T-helper 22 cell (primary cell): ENCODE data around the gene ALPG.
"Not testable (repeated sequence)": the region's sequence is repeated elsewhere in the genome, so short reads cannot be mapped to it uniquely, and the experiment has no call there.

Source experiments
- DNase-seq: peaks from one replicate; pipeline ENCODE4 v3.0.0-alpha.2; 2020; ENCODE audit warnings: low read depth

Gene ALPG

DNA sequence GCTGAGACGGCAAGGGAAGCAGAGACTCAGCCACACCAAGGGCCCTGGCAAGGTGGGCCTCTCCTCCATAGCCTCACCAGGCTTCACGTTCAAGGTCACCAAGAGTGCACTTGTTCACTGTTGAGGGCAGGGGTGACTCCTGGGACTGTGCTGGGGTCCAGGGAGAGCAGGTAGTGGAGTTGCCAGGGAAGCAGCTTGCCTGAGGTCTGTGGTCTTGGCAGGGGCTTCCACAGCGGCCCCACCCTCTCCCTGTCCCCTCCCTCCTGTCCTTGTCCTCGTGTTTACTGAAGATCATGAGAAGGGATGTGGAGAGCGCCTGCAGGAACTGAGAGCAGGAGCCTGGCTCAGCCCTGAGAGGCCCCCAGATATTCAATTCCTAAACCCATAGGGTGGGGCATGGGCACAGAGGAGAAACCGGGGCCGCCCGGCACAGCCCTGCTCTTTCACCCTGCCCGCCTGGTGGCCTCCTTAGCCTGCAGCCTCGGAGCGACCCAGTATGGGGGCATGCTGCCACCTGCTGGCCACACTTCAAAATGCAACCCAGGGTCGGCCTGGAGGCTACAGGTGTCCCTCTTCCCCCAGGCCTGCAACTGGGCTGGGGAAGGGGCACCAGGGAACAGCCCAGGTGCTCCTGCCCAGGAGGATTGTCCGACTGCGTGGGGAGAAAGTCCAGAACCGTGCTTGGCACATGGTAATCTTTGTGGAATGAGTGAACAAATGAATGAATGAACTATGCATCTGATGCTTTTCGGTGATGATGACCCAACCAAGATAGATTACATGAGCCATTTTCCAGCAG is 33.8 kb downstream of the ALPG start:
- DNase-seq: peak; percentile 55

DNA sequence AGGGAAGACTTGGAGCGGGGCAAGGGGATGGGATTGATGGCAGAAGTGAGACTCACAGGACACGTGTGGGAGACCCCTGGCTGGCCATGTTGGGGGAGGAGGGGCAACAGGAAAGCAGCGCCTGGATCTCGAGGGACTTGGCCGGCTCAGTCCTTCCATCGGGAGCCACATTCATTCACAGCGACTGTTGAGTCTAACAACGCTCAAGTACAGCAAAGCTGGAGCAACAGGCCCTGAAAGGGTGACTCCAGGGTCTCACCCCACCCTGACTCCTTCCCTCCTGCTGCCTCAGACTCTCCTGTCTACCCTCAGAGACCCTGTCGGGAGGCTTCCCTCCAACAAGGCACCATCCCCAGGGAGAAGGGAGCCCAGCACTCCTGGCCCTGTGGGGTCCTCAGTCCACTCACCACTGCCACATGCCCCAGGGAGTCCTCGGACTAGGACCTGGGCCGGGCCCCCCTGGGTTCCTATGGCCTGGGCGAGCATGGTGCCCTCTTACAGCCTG is 34.6 kb downstream of the ALPG start:
- no peak for DNase-seq

DNA sequence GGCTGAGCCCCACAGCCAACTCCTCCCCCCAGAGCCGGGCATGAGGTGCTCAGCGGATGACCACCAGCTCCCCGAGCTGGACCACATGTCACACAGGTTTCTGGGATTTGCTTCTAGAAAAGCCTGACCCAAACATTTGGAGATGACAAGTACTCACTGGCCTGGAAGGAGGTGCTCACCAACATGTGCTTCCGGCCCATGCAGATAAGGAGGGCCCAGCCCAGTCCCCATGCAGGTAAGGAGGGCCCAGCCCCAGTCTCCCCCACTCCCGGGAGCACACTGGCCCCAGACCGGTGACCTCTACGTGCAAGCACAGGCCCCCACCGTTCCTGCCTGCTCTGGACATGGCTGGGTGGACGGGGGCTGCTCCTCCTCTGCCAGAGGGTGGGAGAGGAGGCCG is 35.3 kb downstream of the ALPG start:
- not testable (repeated sequence) for DNase-seq

DNA sequence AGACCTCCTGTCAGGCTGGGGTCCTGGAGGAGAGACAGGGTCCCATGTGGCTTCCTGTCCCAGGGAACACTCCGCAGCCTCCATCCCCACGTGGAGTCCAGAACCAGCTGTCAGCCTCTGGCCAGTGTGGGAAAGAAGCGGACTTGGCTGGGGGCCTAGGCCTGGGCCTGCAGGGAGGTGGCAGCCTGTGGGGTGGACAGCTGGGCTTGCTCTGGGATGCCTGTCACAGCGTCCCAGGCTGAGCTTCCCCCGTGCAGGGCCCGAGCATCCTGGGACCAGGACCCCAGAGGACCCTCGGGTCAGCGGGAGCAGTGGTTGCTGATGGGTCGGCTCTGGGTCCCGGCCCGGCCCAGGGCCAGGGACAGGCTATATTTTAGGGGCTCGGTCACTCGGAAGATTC is 35.8 kb downstream of the ALPG start:
- not testable (repeated sequence) for DNase-seq

DNA sequence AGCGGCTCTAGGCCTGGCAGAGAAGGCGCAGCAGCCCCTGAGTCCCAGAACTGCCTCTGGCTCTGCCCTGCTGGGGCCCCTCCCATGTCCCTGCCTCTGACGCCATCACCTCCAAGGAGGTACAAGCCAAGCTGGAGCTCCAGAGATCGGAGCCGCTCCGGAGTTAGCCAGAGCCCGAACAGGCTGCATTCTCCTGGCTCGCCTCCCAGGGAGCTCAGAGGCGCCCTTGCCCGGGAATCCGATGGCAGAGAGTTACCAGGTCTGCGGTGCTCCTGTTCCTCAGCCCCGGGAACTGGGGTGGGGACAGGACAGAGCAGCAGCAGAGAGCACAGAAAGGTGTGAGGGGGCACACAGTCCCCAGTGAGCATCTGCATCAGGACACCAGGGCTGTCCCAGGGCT is 36.4 kb downstream of the ALPG start:
- not testable (repeated sequence) for DNase-seq

DNA sequence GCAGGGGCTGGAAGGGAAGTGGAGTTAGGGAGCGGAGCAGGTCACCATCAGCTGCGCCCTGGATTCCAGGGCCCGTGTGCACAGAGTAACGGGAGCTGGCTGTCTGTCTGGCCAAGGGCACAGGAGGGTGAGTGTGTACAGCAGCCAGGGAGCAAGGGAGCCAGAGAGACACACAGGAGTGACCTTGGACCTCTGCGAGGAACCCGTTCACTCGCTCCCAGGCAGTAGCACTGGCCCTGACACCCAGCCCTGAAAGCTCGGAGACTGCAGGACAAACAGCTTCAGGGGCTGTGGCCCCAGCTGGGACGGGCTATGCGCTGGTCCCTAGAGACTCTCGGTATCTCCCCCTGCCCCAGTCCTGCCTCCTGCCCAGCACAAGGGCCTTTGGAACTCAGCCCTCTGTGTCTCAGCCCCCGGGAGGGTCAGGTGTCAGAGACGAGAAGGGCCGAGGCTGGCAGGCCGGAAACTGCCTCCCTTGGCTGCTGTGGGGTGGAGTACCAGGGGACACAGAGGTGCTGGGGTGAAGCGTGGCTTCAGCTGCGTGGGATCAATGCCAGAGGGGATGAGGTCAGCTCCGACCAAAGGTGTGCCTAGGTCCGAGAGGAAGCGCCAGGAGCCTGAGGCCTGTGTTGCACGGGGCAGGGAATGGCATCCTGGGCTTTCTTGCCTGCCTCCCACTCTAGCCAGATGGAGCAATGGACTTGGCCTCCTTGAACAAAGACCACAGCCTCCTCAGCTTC is 37.2 kb downstream of the ALPG start:
- not testable (repeated sequence) for DNase-seq

DNA sequence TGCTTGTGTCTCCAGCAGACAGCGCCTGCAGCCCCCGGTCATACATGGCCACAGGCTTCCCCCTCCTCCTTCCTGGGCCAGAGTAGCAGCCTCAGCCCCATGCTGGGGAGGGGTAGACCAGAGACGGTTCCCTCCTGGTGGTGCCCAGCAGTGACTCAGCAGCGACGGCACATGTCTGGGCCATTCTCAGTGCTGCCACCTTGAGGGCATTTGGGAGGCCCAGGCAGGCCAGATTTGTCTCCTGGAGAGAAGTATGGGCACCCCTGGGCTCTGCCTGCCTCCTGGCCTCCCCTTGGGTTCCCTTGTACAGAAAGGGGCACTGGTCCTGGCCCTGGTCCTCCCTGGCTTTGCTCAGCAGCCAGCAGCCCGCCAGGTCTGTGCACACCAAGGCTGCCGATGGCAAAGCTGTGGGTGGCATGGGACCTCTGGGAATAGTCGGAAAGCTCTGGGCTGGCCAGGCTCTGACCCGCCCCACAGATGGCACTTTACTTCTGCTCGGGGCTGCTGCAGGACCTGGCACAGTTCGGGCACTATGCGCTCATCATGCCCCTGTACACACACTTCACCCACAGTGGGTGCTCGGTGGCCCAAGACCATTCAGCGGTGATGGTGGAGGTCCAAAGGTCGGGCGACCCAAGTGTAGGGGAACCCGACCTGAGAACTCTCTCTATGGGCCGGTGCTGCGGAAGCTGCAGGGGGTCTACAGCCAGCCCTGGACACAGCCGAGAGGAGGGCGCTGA is 37.9 kb downstream of the ALPG start:
- no peak for DNase-seq

DNA sequence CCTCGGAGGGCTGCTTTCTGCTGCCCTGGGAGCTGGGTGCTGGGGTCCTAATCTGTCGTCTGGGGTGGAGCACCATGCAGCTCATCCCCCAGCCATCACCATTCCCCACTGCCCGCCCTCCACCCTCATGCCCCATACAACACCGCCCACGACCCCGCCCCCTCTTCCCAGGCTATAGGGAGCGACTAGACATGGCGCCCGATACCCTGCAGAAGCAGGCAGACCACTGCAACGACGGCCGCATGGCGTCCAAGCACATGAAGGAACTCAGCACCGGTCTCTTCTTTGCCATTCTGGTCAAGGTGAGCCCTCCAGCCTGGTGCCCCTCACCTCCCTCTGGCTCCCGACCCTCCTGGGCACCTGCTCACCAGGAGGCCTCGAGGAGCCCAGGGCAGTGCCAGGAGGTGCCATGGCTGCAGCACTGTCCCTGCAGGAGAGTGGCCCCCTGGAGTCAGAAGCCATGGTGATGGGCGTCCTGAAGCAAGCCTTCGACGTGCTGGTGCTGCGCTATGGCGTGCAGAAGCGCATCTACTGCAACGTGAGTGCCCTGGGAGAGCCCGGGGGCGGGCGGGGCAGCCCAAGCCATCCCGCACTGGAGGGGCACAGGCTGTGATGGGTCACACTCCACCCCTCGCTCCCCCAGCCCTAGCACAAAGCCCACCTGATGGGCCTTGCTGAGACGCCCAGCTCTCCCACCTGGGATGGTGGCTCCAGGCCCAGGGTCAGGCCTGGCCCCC is 38.7 kb downstream of the ALPG start:
- not testable (repeated sequence) for DNase-seq

DNA sequence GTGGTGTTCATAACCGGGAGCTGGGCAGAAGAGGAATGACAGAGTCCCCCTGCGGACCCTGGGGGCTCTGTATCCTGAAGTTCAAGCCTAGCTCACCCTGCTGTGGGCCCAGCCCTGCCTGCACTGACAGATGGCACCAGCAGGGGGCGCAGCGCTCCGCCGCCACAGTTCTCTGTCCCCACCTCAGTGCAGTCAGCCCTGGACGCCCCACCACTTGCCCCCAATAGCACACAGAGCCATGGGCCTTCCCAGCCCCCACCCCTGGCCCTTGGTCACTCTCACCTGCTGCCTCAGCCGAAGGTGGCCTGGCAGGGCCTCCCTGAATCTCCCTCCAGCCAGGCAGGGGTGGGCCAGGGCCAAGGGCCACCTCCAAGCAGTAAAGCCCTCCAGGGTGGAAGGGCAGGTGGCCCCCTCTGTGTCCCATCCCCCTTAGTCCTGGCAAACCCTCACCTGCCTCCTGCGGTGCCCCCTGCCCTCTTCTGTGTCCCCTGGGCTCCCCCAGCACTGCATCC is 39.7 kb downstream of the ALPG start:
- DNase-seq: not testable (repeated sequence)

DNA sequence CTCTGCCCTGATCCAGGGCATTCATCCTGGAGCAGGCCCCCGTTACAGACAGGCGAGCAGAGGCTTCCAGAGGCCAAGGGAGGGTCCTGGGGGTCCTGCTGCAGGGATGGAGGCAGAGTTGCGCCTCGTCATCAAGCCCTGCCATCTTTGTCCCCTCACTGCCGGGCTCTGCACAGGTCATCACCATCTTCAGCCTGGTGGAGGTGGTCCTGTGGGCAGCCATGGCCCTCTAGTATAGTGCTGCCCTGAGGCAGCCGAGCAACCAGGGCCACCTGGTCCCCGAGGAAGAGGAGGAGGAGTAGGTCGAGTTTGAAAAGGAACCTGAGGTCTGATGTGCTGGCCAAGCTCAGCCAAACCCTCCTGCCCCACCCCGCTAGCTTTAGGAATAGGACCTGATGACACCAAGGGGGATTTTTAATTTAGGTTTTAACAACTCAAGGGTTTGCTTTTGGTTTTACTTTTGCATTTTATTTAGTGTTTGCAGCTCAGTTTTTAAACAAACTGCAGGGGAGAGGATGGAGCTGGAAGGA is 40.5 kb downstream of the ALPG start:
- no peak for DNase-seq

DNA sequence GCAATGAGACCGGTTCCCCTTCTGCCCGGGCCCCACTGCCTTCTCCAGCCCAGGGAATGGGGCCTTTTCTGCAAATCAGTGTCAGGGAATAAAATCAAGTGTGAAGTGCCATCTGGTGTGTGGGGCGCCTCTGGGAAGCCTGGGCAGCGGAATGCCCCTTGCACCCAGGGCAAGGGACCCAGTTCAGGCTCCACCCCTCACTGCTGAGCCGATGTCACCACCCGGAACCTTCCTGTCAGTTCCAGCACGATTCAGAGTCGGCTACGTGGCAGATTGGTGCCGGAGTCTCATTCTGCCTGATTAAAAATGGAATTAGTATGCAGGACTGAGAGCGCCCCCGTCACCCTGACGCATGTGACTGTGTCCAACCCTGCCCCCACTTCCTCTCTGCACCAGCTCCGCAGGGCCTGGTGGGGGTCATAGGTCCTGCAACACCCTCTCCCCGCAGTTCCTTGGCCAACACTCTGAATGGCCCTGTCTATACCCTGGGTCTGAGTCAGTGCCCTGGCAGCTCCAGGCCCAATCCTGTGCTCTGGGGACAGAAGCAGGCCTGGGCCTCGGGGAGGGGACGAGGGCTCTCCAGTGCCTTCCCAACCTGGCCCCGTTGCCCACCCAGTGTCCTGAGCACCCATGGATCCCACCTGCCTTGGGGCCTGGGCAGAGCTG is 41.1 kb downstream of the ALPG start:
- DNase-seq: no peak

DNA sequence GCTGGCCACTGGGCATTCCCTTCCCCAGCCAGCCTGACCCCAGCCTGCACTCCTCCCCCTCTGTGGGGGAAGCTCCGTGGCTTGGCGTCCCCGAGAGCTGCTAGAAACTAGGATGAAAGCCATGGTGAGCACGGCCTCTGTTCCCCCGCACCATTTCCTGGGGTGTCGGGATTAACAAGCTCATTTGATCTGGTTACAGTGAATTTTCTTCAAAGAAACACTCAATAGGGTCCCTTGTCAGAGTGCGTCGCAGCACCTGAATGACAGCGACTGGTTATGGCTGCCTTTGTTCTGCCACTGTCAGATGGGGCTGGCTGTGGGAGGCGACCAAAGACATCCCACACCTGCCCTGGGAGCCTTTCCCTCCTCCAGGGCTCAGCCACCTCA is 41.7 kb downstream of the ALPG start:
- DNase-seq: no peak

DNA sequence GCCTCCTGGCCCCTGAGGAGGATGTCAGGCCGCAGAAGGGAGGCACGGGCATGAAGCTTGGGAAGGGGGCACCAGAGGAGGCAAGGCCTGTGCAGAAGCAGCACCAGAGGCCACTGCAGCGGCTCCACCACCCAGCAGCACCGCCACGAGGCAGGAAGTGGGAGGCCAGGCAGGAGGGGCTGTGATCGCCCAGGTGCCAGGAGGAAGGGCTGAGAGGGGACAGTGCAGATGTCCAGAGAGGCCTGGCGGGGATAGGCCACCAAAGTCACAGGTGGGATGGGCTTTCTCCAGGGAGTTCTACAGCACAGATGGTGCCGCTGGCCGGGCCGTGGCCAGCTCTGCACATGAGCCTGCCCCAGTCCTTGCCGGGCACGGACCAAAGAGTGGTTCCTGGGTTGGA is 43.3 kb downstream of the ALPG start:
- no peak for DNase-seq

DNA sequence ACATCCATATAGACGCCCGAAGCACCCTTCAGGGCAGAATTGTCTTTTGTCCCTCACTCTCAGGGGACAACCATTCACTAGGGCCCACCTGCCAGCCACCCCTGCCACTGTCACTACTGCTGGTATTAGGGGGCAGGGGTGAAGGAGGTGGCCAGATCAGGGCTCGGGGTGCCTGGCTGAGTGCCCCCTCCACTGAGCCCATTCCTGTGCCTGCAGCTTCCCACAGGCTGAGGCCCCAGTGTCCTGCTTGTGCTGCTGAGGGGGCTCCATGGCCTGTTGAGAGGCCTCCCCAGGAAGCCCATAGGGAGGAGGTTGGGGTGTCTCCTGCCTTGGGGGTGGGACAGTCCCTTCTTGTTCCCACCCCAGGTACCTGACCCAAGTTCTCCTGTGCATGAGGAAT is 45.0 kb downstream of the ALPG start:
- DNase-seq: not testable (repeated sequence)

DNA sequence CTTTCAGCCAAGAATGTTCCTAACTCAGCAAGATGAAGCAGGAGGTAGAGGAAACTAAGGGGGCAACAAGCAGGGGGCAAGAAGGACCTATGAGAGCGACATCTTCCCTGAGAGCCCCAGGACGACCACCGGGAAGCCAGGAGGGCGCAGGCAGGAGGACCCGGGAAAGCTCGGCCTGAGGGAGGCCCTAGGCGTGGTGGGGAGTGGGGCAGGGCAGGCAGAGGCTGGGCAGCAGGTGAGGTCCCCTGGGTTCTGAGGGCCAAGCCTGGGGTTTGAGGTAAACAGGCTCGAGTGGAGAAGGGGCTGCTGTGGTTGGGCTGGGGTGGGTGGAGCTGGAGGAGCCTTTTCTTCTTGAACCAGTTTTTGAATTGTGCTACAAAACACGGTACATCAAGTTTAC is 48.0 kb downstream of the ALPG start:
- DNase-seq: no peak

DNA sequence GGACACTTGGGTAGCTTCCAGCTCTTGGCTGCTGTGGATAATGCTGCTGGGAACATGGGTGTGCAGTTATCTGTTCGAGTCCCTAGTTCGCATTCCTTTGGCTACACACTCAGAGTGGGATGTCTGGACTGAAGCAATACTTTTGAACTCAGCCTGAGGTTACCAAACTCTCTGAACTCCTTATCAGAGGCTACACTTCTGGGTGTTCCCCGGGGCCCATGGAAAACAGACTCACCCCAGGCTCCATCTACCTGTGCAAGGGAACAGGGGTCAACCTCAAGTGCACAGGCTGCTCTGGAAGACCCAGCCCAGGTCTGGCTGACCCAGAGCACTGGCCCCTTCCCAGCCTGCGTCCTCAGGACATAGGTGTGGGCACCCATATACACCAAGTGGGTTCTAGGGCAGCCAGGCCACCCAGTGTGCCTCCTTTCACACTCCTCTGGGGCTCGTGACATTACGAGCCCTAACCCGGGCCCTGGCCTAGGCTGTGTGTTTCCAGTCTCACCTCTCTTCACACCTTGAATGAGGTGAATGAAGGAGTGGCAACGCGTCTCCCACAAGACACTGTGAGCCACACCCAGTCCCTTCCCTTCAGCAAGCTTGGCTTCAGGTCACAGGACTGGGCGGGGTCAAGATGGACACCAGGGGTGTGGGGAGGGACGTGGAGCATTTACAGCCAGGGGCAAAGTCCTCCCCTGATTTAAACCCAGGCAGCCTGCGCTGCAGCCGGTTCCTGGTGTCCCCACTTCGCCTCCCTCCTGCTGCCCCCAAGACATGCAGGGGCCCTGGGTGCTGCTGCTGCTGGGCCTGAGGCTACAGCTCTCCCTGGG is 49.0 kb downstream of the ALPG start, which contains the start of gene ALPI:
Gene ALPI (plus strand): TSS at position 728 of the 830 bp plus-strand sequence. CDS start 47 bp downstream, at position 775.
- DNase-seq: no peak

DNA sequence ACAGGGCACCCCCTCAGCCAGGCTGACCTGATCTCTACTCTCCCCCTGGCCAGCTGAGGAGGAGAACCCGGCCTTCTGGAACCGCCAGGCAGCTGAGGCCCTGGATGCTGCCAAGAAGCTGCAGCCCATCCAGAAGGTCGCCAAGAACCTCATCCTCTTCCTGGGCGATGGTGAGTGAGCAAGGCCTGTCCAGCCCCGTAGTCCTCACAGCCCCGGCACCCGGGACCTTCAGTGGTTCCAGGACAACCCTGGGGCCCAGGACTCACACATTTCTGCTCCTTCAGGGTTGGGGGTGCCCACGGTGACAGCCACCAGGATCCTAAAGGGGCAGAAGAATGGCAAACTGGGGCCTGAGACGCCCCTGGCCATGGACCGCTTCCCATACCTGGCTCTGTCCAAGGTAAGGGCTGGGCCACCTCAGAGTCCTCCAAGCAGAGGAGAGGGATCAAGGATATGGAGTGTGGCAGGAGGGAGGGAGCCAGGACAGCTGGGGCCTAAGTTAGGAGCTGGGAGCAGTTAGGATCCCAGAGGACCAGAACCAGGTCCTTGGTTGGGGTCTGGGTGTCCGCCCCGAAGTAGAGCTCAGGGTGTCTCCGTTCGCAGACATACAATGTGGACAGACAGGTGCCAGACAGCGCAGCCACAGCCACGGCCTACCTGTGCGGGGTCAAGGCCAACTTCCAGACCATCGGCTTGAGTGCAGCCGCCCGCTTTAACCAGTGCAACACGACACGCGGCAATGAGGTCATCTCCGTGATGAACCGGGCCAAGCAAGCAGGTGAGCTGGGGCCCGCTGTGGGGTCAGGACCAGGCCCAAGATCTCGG is 49.9 kb downstream of the ALPG start:
- DNase-seq: no peak

DNA sequence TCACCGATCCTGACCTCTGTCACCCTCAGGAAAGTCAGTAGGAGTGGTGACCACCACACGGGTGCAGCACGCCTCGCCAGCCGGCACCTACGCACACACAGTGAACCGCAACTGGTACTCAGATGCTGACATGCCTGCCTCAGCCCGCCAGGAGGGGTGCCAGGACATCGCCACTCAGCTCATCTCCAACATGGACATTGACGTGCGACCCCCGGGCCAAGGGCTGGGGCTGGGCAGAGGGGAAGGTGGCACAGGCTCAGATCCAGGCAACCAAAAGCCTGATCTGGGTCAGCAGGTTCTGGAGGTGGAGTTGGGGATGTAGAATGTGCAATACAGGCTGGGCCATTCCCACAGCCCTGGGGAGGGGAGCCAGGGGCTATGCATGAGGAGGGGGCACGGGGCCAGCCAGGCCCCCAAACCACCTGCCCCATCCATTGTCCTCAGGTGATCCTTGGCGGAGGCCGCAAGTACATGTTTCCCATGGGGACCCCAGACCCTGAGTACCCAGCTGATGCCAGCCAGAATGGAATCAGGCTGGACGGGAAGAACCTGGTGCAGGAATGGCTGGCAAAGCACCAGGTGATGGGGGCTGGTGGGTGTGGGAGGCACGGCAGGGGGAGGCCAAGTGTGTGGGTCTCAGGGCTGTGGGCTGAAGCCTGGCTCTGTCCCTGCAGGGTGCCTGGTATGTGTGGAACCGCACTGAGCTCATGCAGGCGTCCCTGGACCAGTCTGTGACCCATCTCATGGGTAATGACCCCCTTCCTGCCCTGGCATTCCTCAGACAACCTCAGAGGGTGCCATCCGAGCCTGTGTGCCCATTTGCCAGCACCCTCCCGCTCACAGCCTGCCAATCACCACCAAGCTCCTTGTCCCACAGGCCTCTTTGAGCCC is 50.7 kb downstream of the ALPG start:
- no peak for DNase-seq
